Gastroesophageal sphincter (tissue), 4 donors: ENCODE data around the gene RWDD4. TPM values are rescaled to one million over a fixed set of nuclear protein-coding genes. Genes with fewer than 3 reads are reported as not detected.

Experiments used
- ATAC-seq: fragments of 150-250 bp; one replicate; pipeline ENCODE4 v1.9.1; 2016; ENCODE audit warnings: mild to moderate bottlenecking, moderate library complexity
- H3K27ac ChIP-seq, 4 donors: fragments of 200-600 bp; sonication (generic) in 3 of 4; 1 replicate in 3 of 4; 2 replicates in 1 of 4; pipeline ENCODE4 v1.5.1; 2016 to 2019
- H3K27me3 ChIP-seq: fragments of 200-600 bp; sonication (generic); one replicate; pipeline ENCODE4 v1.5.1; 2019
- H3K36me3 ChIP-seq, 2 donors: fragments of 200-600 bp; sonication (generic); one replicate each; pipeline ENCODE4 v1.5.1; 2019; ENCODE audit warnings: control low read depth in 1 of 2
- H3K4me1 ChIP-seq, 3 donors: fragments of 200-600 bp; sonication (generic); 1 replicate in 2 of 3; 2 replicates in 1 of 3; pipeline ENCODE4 v1.5.1; 2016 to 2019; ENCODE audit warnings: control low read depth in 2 of 3
- H3K4me3 ChIP-seq, 2 donors: fragments of 200-600 bp; sonication (generic); one replicate each; pipeline ENCODE4 v1.5.1; 2019; ENCODE audit warnings: mild to moderate bottlenecking in 1 of 2, moderate library complexity in 1 of 2
- H3K9me3 ChIP-seq, 3 donors: fragments of 200-600 bp; sonication (generic); one replicate each; pipeline ENCODE4 v1.5.1; 2017 to 2019; ENCODE audit warnings: control low read depth in 2 of 3
- CTCF ChIP-seq, 4 experiments: fragments of 200-600 bp in 2 of 4; fragments of 450-650 bp in 2 of 4; sonication (generic) in 1 of 4; IDR thresholded peaks; one replicate each; pipeline ENCODE4 v1.5.1; 2017 to 2019; ENCODE audit warnings: antibody characterized with exemption in 4 of 4, mild to moderate bottlenecking in 2 of 4, moderate library complexity in 2 of 4
- EP300 ChIP-seq: sonication (generic); formaldehyde crosslinking; IDR thresholded peaks from one replicate; pipeline ENCODE4 v1.6.1; 2017; ENCODE audit warnings: antibody characterized with exemption, mild to moderate bottlenecking
- POLR2A ChIP-seq, 2 donors: fragments of 450-650 bp; IDR thresholded peaks; one replicate each; pipeline ENCODE4 v1.6.1; 2017; ENCODE audit warnings: antibody characterized with exemption in 2 of 2, mild to moderate bottlenecking in 2 of 2, moderate library complexity in 1 of 2
- POLR2AphosphoS5 ChIP-seq: sonication (generic); formaldehyde crosslinking; IDR thresholded peaks from one replicate; pipeline ENCODE4 v1.6.1; 2017; ENCODE audit warnings: antibody characterized with exemption
- WGBS, 2 donors: methylation state at CpG; one replicate each; pipeline ENCODE4 v1.1.5; 2018; ENCODE audit warnings: low coverage in 1 of 2; 5-methylcytosine and 5-hydroxymethylcytosine counted together
- total RNA-seq, 4 donors: library from RNA; depleted of rRNA; stranded (reverse); fragments of >200 nt; gene quantifications; one replicate each; pipeline ENCODE4 v1.1.0, GENCODE V29; 2016

Gene RWDD4
- total RNA-seq, 4 donors from 2014 or later = 29.6 to 43.0 (median 32.8) TPM

GRCh38 chr4:183617075-183617474 lies 41.9 kb downstream of the RWDD4 start:
- no peak overlapping the region for H3K4me3 ChIP-seq
- ATAC-seq = no peak
- H3K9me3 ChIP-seq = no peaks in the 10 kb centered on the region
- H3K27me3 ChIP-seq = peaks cover 5% of the 10 kb centered on the region
- TF ChIP-seq EP300 (no peak), CTCF (IDR thresholded peaks at IDR 0.05) (no peak), POLR2AphosphoS5 (no peak), POLR2A (IDR thresholded peaks at IDR 0.05) (no peak)
- no peak overlapping the region for H3K27ac ChIP-seq
- H3K4me1 ChIP-seq = peaks cover 0 to 5% (median 0%) of the 10 kb centered on the region in 3 donors
- 80 to 88% methylated on average over 1 to 2 of the region's 2 CpGs for WGBS, 2 donors
- no peaks in the 10 kb centered on the region for H3K36me3 ChIP-seq

GRCh38 chr4:183612329-183613250 lies 46.4 kb downstream of the RWDD4 start:
- ATAC-seq = no peak
- Histone ChIP-seq H3K9me3 (no peaks in the 10 kb centered on the region), H3K36me3 (no peaks in the 10 kb centered on the region), H3K27ac (no peak overlapping the region), H3K4me1 (no peaks in the 10 kb centered on the region), H3K27me3 (peaks cover 5% of the 10 kb centered on the region), H3K4me3 (no peak overlapping the region)
- no peak for TF ChIP-seq POLR2A (IDR thresholded peaks at IDR 0.05)
- no peak for TF ChIP-seq POLR2AphosphoS5
- TF ChIP-seq EP300 = no peak
- TF ChIP-seq CTCF (IDR thresholded peaks at IDR 0.05) = no peak
- WGBS, 2 donors = 82 to 90% methylated on average over 13 to 15 of the region's 20 CpGs

DNA sequence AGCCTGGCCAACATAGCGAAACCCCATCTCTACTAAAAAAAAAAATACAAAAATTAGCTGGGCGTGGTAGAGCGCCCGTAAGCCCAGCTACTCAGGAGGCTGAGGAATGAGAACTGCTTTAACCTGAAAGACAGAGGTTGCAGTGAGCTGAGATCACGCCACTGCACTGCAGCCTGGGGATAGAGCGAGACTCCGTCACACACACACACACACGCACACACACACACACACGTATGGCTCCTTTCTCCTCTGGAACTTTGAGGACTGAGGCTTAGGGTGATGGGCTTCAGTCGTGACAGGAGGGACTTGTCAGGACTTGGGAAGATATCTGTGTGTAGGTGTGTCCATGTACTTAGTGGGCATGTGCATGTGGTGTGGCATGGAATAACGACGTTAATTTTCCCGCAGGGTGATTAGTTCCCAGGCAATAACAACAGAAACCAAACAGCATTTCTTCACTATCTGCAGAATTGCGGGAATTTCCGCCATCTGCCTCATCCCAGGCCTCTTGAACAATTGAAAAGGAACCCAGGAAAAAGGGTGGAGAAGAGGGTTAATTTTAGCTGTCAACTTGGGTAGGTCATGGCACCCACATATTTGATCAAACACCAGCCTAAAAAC lies 47.7 kb downstream of the RWDD4 start:
- H3K9me3 ChIP-seq = no peaks in the 10 kb centered on the region
- H3K36me3 ChIP-seq = no peaks in the 10 kb centered on the region
- TF ChIP-seq POLR2AphosphoS5 (no peak), EP300 (no peak), POLR2A (IDR thresholded peaks at IDR 0.05) (no peak), CTCF (IDR thresholded peaks at IDR 0.05) (no peak)
- WGBS, 2 donors = 82 to 85% methylated on average over 6 to 14 of the region's 15 CpGs
- no peak overlapping the region for H3K27ac ChIP-seq
- no peak for ATAC-seq
- H3K4me3 ChIP-seq = no peak overlapping the region
- H3K27me3 ChIP-seq = peaks cover 5% of the 10 kb centered on the region
- no peaks in the 10 kb centered on the region for H3K4me1 ChIP-seq

DNA sequence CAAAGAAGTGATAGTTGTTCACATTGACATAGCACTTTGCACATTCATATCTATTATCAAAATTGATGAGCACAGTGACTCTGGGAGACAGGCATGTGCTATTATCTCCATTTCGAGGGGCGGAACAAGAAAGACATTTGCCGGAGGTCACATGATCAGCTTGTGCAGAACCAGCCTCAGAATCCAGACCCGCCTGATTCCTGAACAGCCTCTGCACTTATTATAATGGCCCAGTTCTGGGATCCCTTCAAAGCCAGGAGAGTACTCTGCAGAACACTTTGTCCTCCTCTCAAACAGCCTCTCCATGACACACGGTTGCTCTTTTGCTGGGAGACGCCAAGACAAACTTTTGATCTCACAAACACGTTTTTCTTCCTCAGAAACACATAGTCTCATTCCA lies 48.4 kb downstream of the RWDD4 start:
- peaks cover 5% of the 10 kb centered on the region for H3K27me3 ChIP-seq
- H3K27ac ChIP-seq = no peak overlapping the region
- H3K4me3 ChIP-seq = no peak overlapping the region
- no peaks in the 10 kb centered on the region for H3K9me3 ChIP-seq
- no peaks in the 10 kb centered on the region for H3K36me3 ChIP-seq
- TF ChIP-seq POLR2AphosphoS5 (no peak), CTCF (IDR thresholded peaks at IDR 0.05) (no peak), POLR2A (IDR thresholded peaks at IDR 0.05) (no peak), EP300 (no peak)
- ATAC-seq = peak; percentile 69
- H3K4me1 ChIP-seq = no peaks in the 10 kb centered on the region
- 56 to 70% methylated on average over 5 to 7 of the region's 7 CpGs for WGBS, 2 donors
